ENCODE measurements around the gene TEX36.
"Not testable (repeated sequence)": the region's sequence is repeated elsewhere in the genome, so short reads cannot be mapped to it uniquely, and the experiment has no call there.

Gene TEX36

GRCh38 chr10:125700355-125700911 is 17.5 kb upstream of the TEX36 start:
- peak; percentile 27 for TF ChIP-seq CTCF (IDR thresholded peaks at IDR 0.05; ENCODE audit: low read depth, low read length)
- H3K4me3 ChIP-seq (ENCODE audit: low read depth, low read length): no peak overlapping the region
- in situ Hi-C loops (cut with HindIII; ENCODE audit: low sequenced_read_pairs): no loop called here
- peak; percentile 33 for DNase-seq (ENCODE audit: low read depth, low spot score)

GRCh38 chr10:125699562-125700143 is 16.7 kb upstream of the TEX36 start:
- H3K4me3 ChIP-seq (ENCODE audit: low read depth, low read length): no peak overlapping the region
- no peak for DNase-seq (ENCODE audit: low read depth, low spot score)
- no peak for TF ChIP-seq CTCF (IDR thresholded peaks at IDR 0.05; ENCODE audit: low read depth, low read length)
- in situ Hi-C loops (cut with HindIII; ENCODE audit: low sequenced_read_pairs): no loop called here

- no peak for DNase-seq (ENCODE audit: low read depth, low spot score)
- in situ Hi-C loops (cut with HindIII; ENCODE audit: low sequenced_read_pairs): no loop called here
- no peak overlapping the region for H3K4me3 ChIP-seq (ENCODE audit: low read depth, low read length)
- TF ChIP-seq CTCF (IDR thresholded peaks at IDR 0.05; ENCODE audit: low read depth, low read length): no peak
Measured at GRCh38 chr10:125698481-125698998, 15.6 kb upstream of the TEX36 start.

- DNase-seq (ENCODE audit: low read depth, low spot score); in situ Hi-C loops (cut with HindIII; ENCODE audit: low sequenced_read_pairs); H3K4me3 ChIP-seq (ENCODE audit: low read depth, low read length): not testable (repeated sequence)
Measured at GRCh38 chr10:125696884-125697283, 13.9 kb upstream of the TEX36 start.

GRCh38 chr10:125694883-125695282 is 11.9 kb upstream of the TEX36 start:
- peak; percentile 40 for DNase-seq (ENCODE audit: low read depth, low spot score)
- TF ChIP-seq CTCF (IDR thresholded peaks at IDR 0.05; ENCODE audit: low read depth, low read length): no peak
- no peak overlapping the region for H3K4me3 ChIP-seq (ENCODE audit: low read depth, low read length)
- in situ Hi-C loops (cut with HindIII; ENCODE audit: low sequenced_read_pairs): no loop called here

- in situ Hi-C loops (cut with HindIII; ENCODE audit: low sequenced_read_pairs): no loop called here
- DNase-seq (ENCODE audit: low read depth, low spot score): no peak
- TF ChIP-seq CTCF (IDR thresholded peaks at IDR 0.05; ENCODE audit: low read depth, low read length): no peak
- no peak overlapping the region for H3K4me3 ChIP-seq (ENCODE audit: low read depth, low read length)
Measured at GRCh38 chr10:125693524-125693847, 10.5 kb upstream of the TEX36 start.

GRCh38 chr10:125692601-125693523 is 9.9 kb upstream of the TEX36 start:
- in situ Hi-C loops (cut with HindIII; ENCODE audit: low sequenced_read_pairs): no loop called here
- no peak for TF ChIP-seq CTCF (IDR thresholded peaks at IDR 0.05; ENCODE audit: low read depth, low read length)
- no peak for DNase-seq (ENCODE audit: low read depth, low spot score)
- H3K4me3 ChIP-seq (ENCODE audit: low read depth, low read length): no peak overlapping the region
